Measurements from ENCODE around the gene XYLT1.

The XYLT1 gene

GRCh38 chr16:17135439-17135838, 335.3 kb downstream of the XYLT1 start:
- H3K27me3 ChIP-seq (ENCODE audit: low read depth, low read length), result no peaks in the 10 kb centered on the region
- no peaks in the 10 kb centered on the region for H3K4me1 ChIP-seq (ENCODE audit: low read length)
- H3K9ac ChIP-seq (ENCODE audit: low read length), result no peak overlapping the region
- no peaks in the 10 kb centered on the region for H3K36me3 ChIP-seq (replicated peaks; ENCODE audit: low read depth, low read length)
- no peak for TF ChIP-seq CTCF (IDR thresholded peaks at IDR 0.05; ENCODE audit: low read depth, low read length)
- TF ChIP-seq EZH2phosphoT487 (IDR thresholded peaks at IDR 0.05; ENCODE audit: low read depth), result no peak
- H3K4me3 ChIP-seq (ENCODE audit: low read length), result no peak overlapping the region
- H3K9me3 ChIP-seq (ENCODE audit: insufficient read depth, low read length), result no peaks in the 10 kb centered on the region
- H3K79me2 ChIP-seq (ENCODE audit: low read length), result no peaks in the 10 kb centered on the region
- H3K4me2 ChIP-seq (ENCODE audit: low read length), result no peak overlapping the region
- H2AFZ ChIP-seq (ENCODE audit: low read depth, low read length), result no peak overlapping the region
- H3K27ac ChIP-seq (ENCODE audit: low read length), result no peak overlapping the region
- H4K20me1 ChIP-seq (ENCODE audit: insufficient read depth, low read length), result no peaks in the 10 kb centered on the region

- H3K27ac ChIP-seq (ENCODE audit: low read length), result no peak overlapping the region
- no peak overlapping the region for H3K4me3 ChIP-seq (ENCODE audit: low read length)
- H3K4me1 ChIP-seq (ENCODE audit: low read length), result no peaks in the 10 kb centered on the region
- no peak overlapping the region for H3K9ac ChIP-seq (ENCODE audit: low read length)
- no peak overlapping the region for H3K4me2 ChIP-seq (ENCODE audit: low read length)
- H2AFZ ChIP-seq (ENCODE audit: low read depth, low read length), result no peak overlapping the region
- no peaks in the 10 kb centered on the region for H3K9me3 ChIP-seq (ENCODE audit: insufficient read depth, low read length)
- H3K36me3 ChIP-seq (replicated peaks; ENCODE audit: low read depth, low read length), result no peaks in the 10 kb centered on the region
- H3K27me3 ChIP-seq (ENCODE audit: low read depth, low read length), result no peaks in the 10 kb centered on the region
- TF ChIP-seq CTCF (IDR thresholded peaks at IDR 0.05; ENCODE audit: low read depth, low read length), result no peak
- no peak for TF ChIP-seq EZH2phosphoT487 (IDR thresholded peaks at IDR 0.05; ENCODE audit: low read depth)
- H4K20me1 ChIP-seq (ENCODE audit: insufficient read depth, low read length), result no peaks in the 10 kb centered on the region
- H3K79me2 ChIP-seq (ENCODE audit: low read length), result no peaks in the 10 kb centered on the region
These were observed 336.2 kb downstream of the XYLT1 start for GRCh38 chr16:17134586-17134985.

- no peak overlapping the region for H3K9ac ChIP-seq (ENCODE audit: low read length)
These were observed 336.9 kb downstream of the XYLT1 start for GRCh38 chr16:17133851-17134250.

GRCh38 chr16:17131351-17131750, 339.4 kb downstream of the XYLT1 start:
- no peak overlapping the region for H3K27ac ChIP-seq (ENCODE audit: low read length)
- no peak for TF ChIP-seq EZH2phosphoT487 (IDR thresholded peaks at IDR 0.05; ENCODE audit: low read depth)
- TF ChIP-seq CTCF (IDR thresholded peaks at IDR 0.05; ENCODE audit: low read depth, low read length), result no peak
- no peak overlapping the region for H3K4me2 ChIP-seq (ENCODE audit: low read length)
- no peaks in the 10 kb centered on the region for H3K79me2 ChIP-seq (ENCODE audit: low read length)
- H3K9ac ChIP-seq (ENCODE audit: low read length), result no peak overlapping the region
- no peaks in the 10 kb centered on the region for H4K20me1 ChIP-seq (ENCODE audit: insufficient read depth, low read length)
- no peaks in the 10 kb centered on the region for H3K4me1 ChIP-seq (ENCODE audit: low read length)
- no peaks in the 10 kb centered on the region for H3K27me3 ChIP-seq (ENCODE audit: low read depth, low read length)
- H2AFZ ChIP-seq (ENCODE audit: low read depth, low read length), result no peak overlapping the region
- H3K9me3 ChIP-seq (ENCODE audit: insufficient read depth, low read length), result no peaks in the 10 kb centered on the region
- no peak overlapping the region for H3K4me3 ChIP-seq (ENCODE audit: low read length)
- no peaks in the 10 kb centered on the region for H3K36me3 ChIP-seq (replicated peaks; ENCODE audit: low read depth, low read length)

More at GRCh38 chr16:17133851-17134250, 336.9 kb downstream of the XYLT1 start:
- Histone ChIP-seq H3K4me1 (ENCODE audit: low read length) (no peaks in the 10 kb centered on the region), H4K20me1 (ENCODE audit: insufficient read depth, low read length) (no peaks in the 10 kb centered on the region), H3K4me2 (ENCODE audit: low read length) (no peak overlapping the region), H3K27ac (ENCODE audit: low read length) (no peak overlapping the region), H3K4me3 (ENCODE audit: low read length) (no peak overlapping the region), H3K36me3 (replicated peaks; ENCODE audit: low read depth, low read length) (no peaks in the 10 kb centered on the region), H3K27me3 (ENCODE audit: low read depth, low read length) (no peaks in the 10 kb centered on the region), H2AFZ (ENCODE audit: low read depth, low read length) (no peak overlapping the region), H3K9me3 (ENCODE audit: insufficient read depth, low read length) (no peaks in the 10 kb centered on the region), H3K79me2 (ENCODE audit: low read length) (no peaks in the 10 kb centered on the region)
- no peak for TF ChIP-seq CTCF (IDR thresholded peaks at IDR 0.05; ENCODE audit: low read depth, low read length)
- no peak for TF ChIP-seq EZH2phosphoT487 (IDR thresholded peaks at IDR 0.05; ENCODE audit: low read depth)

All from OCI-LY3 (cell line).